Smooth muscle cell of the brain vasculature (primary cell): ENCODE data around the gene EXOC3L4.
"Not testable (repeated sequence)": the region's sequence is repeated elsewhere in the genome, so short reads cannot be mapped to it uniquely, and the experiment has no call there.

ENCODE experiments used
- DNase-seq: peaks from one replicate; pipeline ENCODE4 v3.0.0-alpha.2; 2012; ENCODE audit warnings: low read depth, low spot score

EXOC3L4 gene

GRCh38 chr14:103151270-103151945, 56.9 kb downstream of the EXOC3L4 start:
- no peak for DNase-seq

DNA sequence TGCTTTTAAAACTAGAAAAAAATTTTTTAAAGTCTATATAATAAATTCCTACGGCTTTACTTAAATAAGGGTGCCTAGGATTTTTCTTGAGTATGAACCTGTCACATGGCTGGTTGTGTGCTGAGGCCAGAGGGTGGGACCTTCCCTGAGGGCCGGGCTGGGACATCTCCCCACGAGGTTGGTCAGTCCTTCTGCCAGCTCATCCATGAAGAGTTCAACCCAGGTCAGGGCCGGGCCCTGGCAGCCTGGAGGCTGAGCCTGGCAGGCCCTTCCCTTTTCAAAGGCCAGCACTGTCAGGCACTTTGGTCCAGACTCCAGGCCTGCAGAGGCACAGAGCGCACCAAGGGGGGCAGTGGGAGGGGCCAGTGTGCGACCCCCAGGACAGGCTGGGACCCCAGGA, 60.5 kb downstream of the EXOC3L4 start:
- DNase-seq, result no peak

- DNase-seq, result not testable (repeated sequence)
Observed at GRCh38 chr14:103155416-103155815, 60.9 kb downstream of the EXOC3L4 start.

DNA sequence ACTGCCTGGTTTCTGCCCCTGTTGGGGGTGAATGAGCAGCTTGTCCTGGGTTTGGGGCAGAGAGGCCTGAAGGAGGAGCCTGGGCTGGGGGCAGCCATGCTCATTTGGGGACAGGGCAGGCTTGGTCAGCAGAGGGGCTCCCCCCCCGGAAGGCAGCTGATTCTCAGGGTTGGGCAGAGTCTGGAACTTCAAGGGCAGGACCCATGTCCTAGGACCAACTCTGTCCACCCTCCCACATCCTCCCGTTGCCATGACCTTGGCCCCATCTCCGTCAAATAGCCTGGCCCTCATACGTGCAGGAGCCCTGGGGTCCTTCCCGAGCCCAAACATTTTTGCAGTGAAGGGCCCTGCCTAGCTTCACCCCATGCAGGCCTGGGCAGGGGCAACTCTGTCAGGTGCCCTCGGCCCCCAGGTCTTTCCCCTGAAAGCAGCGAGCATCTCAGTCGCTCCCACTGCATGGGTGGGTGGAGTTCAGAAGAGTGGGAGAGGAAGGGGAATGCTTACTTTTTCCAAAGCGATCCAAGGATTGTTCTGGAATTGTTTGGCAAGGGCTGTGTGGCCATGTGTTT, 61.4 kb downstream of the EXOC3L4 start:
- no peak for DNase-seq

DNA sequence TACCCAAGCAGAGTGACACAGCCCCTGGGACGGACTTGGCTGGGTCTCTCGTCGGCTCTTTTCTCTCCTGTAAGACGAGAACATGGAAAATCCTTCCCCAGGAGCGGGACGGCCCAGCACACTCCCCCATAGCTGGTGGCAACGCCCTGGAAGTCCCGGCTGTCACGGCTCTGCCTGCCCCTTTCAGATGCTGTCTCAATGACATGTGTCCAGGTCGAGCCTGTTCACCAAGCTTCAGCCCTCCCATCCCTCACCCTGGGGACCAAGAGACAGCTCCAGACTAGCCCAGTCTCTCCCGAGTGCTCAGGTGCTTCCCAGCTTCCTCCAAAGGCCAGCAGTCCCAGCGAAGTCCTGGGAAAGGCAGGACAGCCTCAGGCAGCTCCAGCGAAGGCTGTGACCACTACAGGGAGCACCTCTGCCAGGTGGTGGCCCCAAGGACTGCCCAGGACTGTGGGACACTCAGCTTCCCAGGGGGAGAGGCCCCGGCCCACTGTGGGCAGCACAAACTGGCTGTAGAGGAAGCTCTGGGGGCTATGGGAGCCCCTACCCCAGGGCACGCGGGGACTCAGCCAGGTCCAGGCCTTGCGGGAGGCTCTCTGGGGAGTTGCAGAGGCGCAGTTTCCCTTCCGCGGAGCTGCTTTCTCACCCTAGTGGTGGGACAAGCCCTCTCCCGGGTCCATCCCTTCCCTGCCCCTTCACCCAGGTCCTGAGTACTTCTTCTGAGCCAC, 62.3 kb downstream of the EXOC3L4 start:
- no peak for DNase-seq

- DNase-seq, result no peak
Observed at GRCh38 chr14:103157969-103158368, 63.4 kb downstream of the EXOC3L4 start.

DNA sequence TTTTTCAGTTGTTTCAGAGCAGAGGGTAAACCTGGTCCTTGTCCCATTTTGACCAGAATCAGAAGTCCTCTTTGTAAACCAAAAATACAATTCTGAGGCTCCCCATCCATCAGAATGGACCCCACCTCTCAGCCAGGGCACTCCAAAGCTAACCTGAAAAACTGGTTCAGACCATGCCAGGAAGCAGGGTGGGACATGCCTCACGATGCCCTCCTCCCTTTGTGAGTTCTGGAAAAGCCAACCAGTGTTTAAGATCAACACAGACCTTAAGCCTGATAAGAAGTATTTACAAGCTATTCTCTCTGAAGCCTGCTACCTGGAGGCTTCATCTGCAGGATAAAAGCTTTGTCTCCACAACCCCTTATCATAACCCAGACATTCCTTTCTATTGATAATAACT, 64.2 kb downstream of the EXOC3L4 start:
- DNase-seq, result no peak
